ENCODE results near the gene MCM8. TPM values are rescaled to one million over a fixed set of nuclear protein-coding genes. Genes with fewer than 3 reads are reported as not detected.

MCM8 gene
- total RNA-seq, 1 experiment from 2014 or later, result 28.0 TPM

- Mint-ChIP-seq H3K4me1 (no peaks in the 10 kb centered on the region), H3K27ac (no peak overlapping the region), H3K9me3 (peaks cover 20% of the 10 kb centered on the region), H3K27me3 (ENCODE audit: low read depth) (no peaks in the 10 kb centered on the region), H3K36me3 (peaks cover 39% of the 10 kb centered on the region), H3K4me3 (no peak overlapping the region)
- ATAC-seq, result no peak
- DNase-seq (ENCODE audit: low spot score), result no peak
- ChIA-PET CTCF (no interaction called here), POLR2A (no interaction called here)
- no peak for TF ChIP-seq E2F5 (CRISPR knock-in tag; IDR thresholded peaks at IDR 0.05)
Observed at GRCh38 chr20:6026051-6026450, 75.6 kb downstream of the MCM8 start.

GRCh38 chr20:6028818-6029217, 78.4 kb downstream of the MCM8 start:
- TF ChIP-seq ZBTB43 (CRISPR knock-in tag; IDR thresholded peaks at IDR 0.05) (no peak), FOXP1 (CRISPR knock-in tag; IDR thresholded peaks at IDR 0.05; ENCODE audit: borderline replicate concordance) (no peak), NR2C2 (CRISPR knock-in tag; IDR thresholded peaks at IDR 0.05) (no peak), NFYB (CRISPR knock-in tag; conservative IDR thresholded peaks at IDR 0.05; ENCODE audit: low read depth) (no peak), ZNF263 (CRISPR knock-in tag; IDR thresholded peaks at IDR 0.05; ENCODE audit: low read depth) (no peak), ZNF512 (CRISPR knock-in tag; IDR thresholded peaks at IDR 0.05; ENCODE audit: borderline replicate concordance) (no peak), E2F1 (CRISPR knock-in tag; IDR thresholded peaks at IDR 0.05) (no peak), ZNF232 (CRISPR knock-in tag; IDR thresholded peaks at IDR 0.05) (no peak), ZNF219 (CRISPR knock-in tag; IDR thresholded peaks at IDR 0.05; ENCODE audit: borderline replicate concordance) (no peak), GRHL2 (CRISPR knock-in tag; IDR thresholded peaks at IDR 0.05; ENCODE audit: insufficient replicate concordance, severe bottlenecking) (no peak), ETV6 (CRISPR knock-in tag; IDR thresholded peaks at IDR 0.05) (no peak), IRF1 (CRISPR knock-in tag; IDR thresholded peaks at IDR 0.05) (no peak), MAX (CRISPR knock-in tag; IDR thresholded peaks at IDR 0.05) (no peak)
- POLR2A ChIA-PET, result no interaction called here
- CTCF ChIA-PET, result no interaction called here
- Mint-ChIP-seq H3K36me3 (peaks cover 31% of the 10 kb centered on the region), H3K4me3 (no peak overlapping the region), H3K27me3 (ENCODE audit: low read depth) (no peaks in the 10 kb centered on the region), H3K9me3 (peaks cover 20% of the 10 kb centered on the region), H3K27ac (no peak overlapping the region), H3K4me1 (no peaks in the 10 kb centered on the region)
- no peak for ATAC-seq
- no peak for DNase-seq (ENCODE audit: low spot score)

- Mint-ChIP-seq H3K27ac (no peak overlapping the region), H3K9me3 (peaks cover 14% of the 10 kb centered on the region), H3K36me3 (peaks cover 31% of the 10 kb centered on the region), H3K4me1 (no peaks in the 10 kb centered on the region), H3K4me3 (no peak overlapping the region), H3K27me3 (ENCODE audit: low read depth) (no peaks in the 10 kb centered on the region)
- TF ChIP-seq E2F1 (CRISPR knock-in tag; IDR thresholded peaks at IDR 0.05), result no peak
- ChIA-PET CTCF (no interaction called here), POLR2A (no interaction called here)
- ATAC-seq (no peak), DNase-seq (ENCODE audit: low spot score) (no peak)
Observed at GRCh38 chr20:6029538-6029937, 79.1 kb downstream of the MCM8 start.
